Neural progenitor cell (in vitro differentiated cells): Measurements from ENCODE around the gene STK24.

Source experiments
- CTCF ChIP-seq: fragments of 200-600 bp; sonication (generic); IDR thresholded peaks from 2 replicates; pipeline ENCODE4 v1.5.1; 2017; ENCODE audit warnings: antibody characterized with exemption, mild to moderate bottlenecking
- EZH2 ChIP-seq: fragments of 200-600 bp; sonication (generic); IDR thresholded peaks from 2 replicates; pipeline ENCODE4 v1.6.1; 2017; ENCODE audit warnings: antibody characterized with exemption, mild to moderate bottlenecking, moderate library complexity
- EZH2phosphoT487 ChIP-seq: fragments of 200-600 bp; sonication (generic); IDR thresholded peaks from 2 replicates; pipeline ENCODE4 v1.6.1; 2017; ENCODE audit warnings: antibody characterized with exemption

- TF ChIP-seq CTCF (no peak), EZH2phosphoT487 (no peak), EZH2 (no peak)
These were observed at the start of gene STK24 for GRCh38 chr13:98576963-98577835.
